SK-N-SH (cell line): ENCODE results near the gene EID3. TPM values are rescaled to one million over a fixed set of nuclear protein-coding genes. Genes with fewer than 3 reads are reported as not detected.

Source experiments
- CTCF ChIA-PET: fragments of 300-600, 350-600 bp; formaldehyde crosslinking; extraction: SDS; loops from one replicate; lab custom pipeline; 2021; lab: Yijun Ruan, JAX
- POLR2A ChIA-PET: fragments of 350-600 bp; sonication (Branson Sonifier 250); formaldehyde crosslinking; extraction: SDS; loops from one replicate; lab custom pipeline; 2020; ENCODE audit warnings: antibody characterized with exemption, inconsistent platforms; lab: Yijun Ruan, JAX
- DNase-seq: peaks from one replicate; pipeline ENCODE4 v3.0.0; 2012
- H2AFZ ChIP-seq: fragments of 200-600 bp; sonication (generic); 2 replicates; pipeline ENCODE4 v1.8.1; 2016; ENCODE audit warnings: antibody characterized with exemption, mild to moderate bottlenecking, low read depth
- H3F3A ChIP-seq: fragments of 200-600 bp; sonication (generic); replicated peaks from 2 replicates; pipeline ENCODE3; 2016; ENCODE audit warnings: antibody characterized with exemption, mild to moderate bottlenecking; ENCODE audit not compliant: insufficient read depth
- H3K27ac ChIP-seq, 2 experiments: fragments of 200-500 bp in 1 of 2; fragments of 200-600 bp in 1 of 2; sonication (Bioruptor generic) in 1 of 2; sonication (generic), shearing (Covaris generic) in 1 of 2; 2 replicates each; pipeline versions ENCODE4 v1.5.1 to v1.6.1; 2014 to 2016; ENCODE audit warnings: low read depth in 2 of 2, inconsistent platforms in 1 of 2, low read length in 1 of 2, mild to moderate bottlenecking in 1 of 2, mixed read lengths in 1 of 2
- H3K27me3 ChIP-seq: fragments of 200-600 bp; sonication (generic), shearing (Covaris generic); 2 replicates; pipeline ENCODE4 v1.6.1; 2016; ENCODE audit warnings: mixed run types; ENCODE audit not compliant: insufficient read depth
- H3K36me3 ChIP-seq, 2 experiments: fragments of 200-500 bp in 1 of 2; fragments of 200-600 bp in 1 of 2; sonication (Bioruptor generic) in 1 of 2; sonication (generic) in 1 of 2; replicated peaks in 1 of 2; 2 replicates each; pipeline versions ENCODE3 to v1.5.1; 2014 to 2016; ENCODE audit warnings: low read length in 1 of 2, mild to moderate bottlenecking in 1 of 2; ENCODE audit not compliant: insufficient read depth in 2 of 2, control insufficient read depth in 1 of 2
- H3K4me1 ChIP-seq, 2 experiments: fragments of 200-500 bp in 1 of 2; fragments of 200-600 bp in 1 of 2; sonication (Bioruptor generic) in 1 of 2; sonication (generic), shearing (Covaris generic) in 1 of 2; 2 replicates each; pipeline versions ENCODE4 v1.5.1 to v1.6.1; 2014 to 2016; ENCODE audit warnings: low read depth in 1 of 2, low read length in 1 of 2, mixed run types in 1 of 2; ENCODE audit not compliant: insufficient read depth in 2 of 2, control insufficient read depth in 1 of 2
- H3K4me2 ChIP-seq: fragments of 200-600 bp; sonication (generic), shearing (Covaris generic); 2 replicates; pipeline ENCODE4 v1.6.1; 2017; ENCODE audit warnings: mixed run types
- H3K4me3 ChIP-seq, 2 experiments: fragments of 200-500 bp in 1 of 2; fragments of 200-600 bp in 1 of 2; sonication (Bioruptor generic) in 1 of 2; sonication (generic), shearing (Covaris generic) in 1 of 2; 2 replicates each; pipeline versions ENCODE4 v1.5.1 to v1.8.1; 2014 to 2016; ENCODE audit warnings: low read depth in 2 of 2, inconsistent platforms in 1 of 2, low read length in 1 of 2, mild to moderate bottlenecking in 1 of 2, mixed read lengths in 1 of 2, moderate library complexity in 1 of 2
- H3K79me2 ChIP-seq: fragments of 200-600 bp; sonication (generic); 2 replicates; pipeline ENCODE4 v1.8.1; 2017; ENCODE audit warnings: mild to moderate bottlenecking; ENCODE audit not compliant: insufficient read depth
- H3K9ac ChIP-seq: fragments of 200-600 bp; sonication (generic); 2 replicates; pipeline ENCODE4 v1.6.1; 2017; ENCODE audit warnings: mixed run types
- H3K9me2 ChIP-seq: fragments of 200-600 bp; sonication (generic); 2 replicates; pipeline ENCODE4 v1.6.1; 2017; ENCODE audit warnings: mixed run types
- H3K9me3 ChIP-seq: fragments of 200-600 bp; sonication (generic); 2 replicates; pipeline ENCODE4 v1.6.1; 2017; ENCODE audit warnings: mixed run types, mild to moderate bottlenecking, moderate library complexity
- H4K20me1 ChIP-seq: fragments of 200-600 bp; sonication (generic); 2 replicates; pipeline ENCODE4 v1.6.1; 2017; ENCODE audit warnings: mild to moderate bottlenecking, mixed run types; ENCODE audit not compliant: insufficient read depth
- CHD2 ChIP-seq: fragments of 150-350 bp; IDR thresholded peaks from 2 replicates; pipeline ENCODE4 v1.6.1; 2018; ENCODE audit warnings: low read length; ENCODE audit not compliant: partially characterized antibody
- FOSL2 ChIP-seq: IDR thresholded peaks from 2 replicates; pipeline ENCODE4 v1.4.0; 2012; ENCODE audit warnings: low read depth, mild to moderate bottlenecking, moderate library complexity, borderline replicate concordance
- FOXJ3 ChIP-seq: sonication (generic); formaldehyde crosslinking; IDR thresholded peaks from 2 replicates; pipeline ENCODE4 v1.5.1; 2020; ENCODE audit warnings: mild to moderate bottlenecking, missing genetic modification reagents
- IRF3 ChIP-seq: fragments of 150-350 bp; IDR thresholded peaks from 2 replicates; pipeline ENCODE4 v1.6.1; 2016; ENCODE audit warnings: mild to moderate bottlenecking, low read depth, low read length
- MAX ChIP-seq: IDR thresholded peaks from 2 replicates; pipeline ENCODE4 v1.4.0; 2012; ENCODE audit warnings: low read depth
- MEF2A ChIP-seq: IDR thresholded peaks from 2 replicates; pipeline ENCODE4 v1.4.0; 2012; ENCODE audit warnings: low read depth, borderline replicate concordance
- PBX3 ChIP-seq: IDR thresholded peaks from 2 replicates; pipeline ENCODE4; 2012
- POLR2AphosphoS5 ChIP-seq: IDR thresholded peaks from 2 replicates; pipeline ENCODE4 v1.6.1; 2012; ENCODE audit warnings: low read depth, low read length
- REST ChIP-seq: IDR thresholded peaks from 2 replicates; pipeline ENCODE4 v1.6.1; 2012; ENCODE audit warnings: mild to moderate bottlenecking, low read depth, low read length, moderate library complexity
- TAF1 ChIP-seq: IDR thresholded peaks from 2 replicates; pipeline ENCODE4 v1.6.1; 2012; ENCODE audit warnings: low read depth, mild to moderate bottlenecking, low read length, moderate library complexity, borderline replicate concordance
- ZBTB33 ChIP-seq: IDR thresholded peaks from 2 replicates; pipeline ENCODE4 v1.4.0; 2012; ENCODE audit warnings: low read depth, borderline replicate concordance
- WGBS: methylation state at CpG from one replicate; pipeline ENCODE4 v1.1.6; 2017; ENCODE audit warnings: low lambda C conversion rate; 5-methylcytosine and 5-hydroxymethylcytosine counted together
- polyA plus RNA-seq, 3 experiments: library from polyadenylated mRNA; depleted of rRNA; stranded (reverse); fragments of >200 nt; gene quantifications; 2 replicates each; pipeline ENCODE4 v1.2.3, GENCODE V29; 2012

The EID3 gene
- polyA plus RNA-seq, 1 of the 3 experiments (the other 2 are of a cell fraction): 0.92 TPM

GRCh38 chr12:104274811-104275210 is 28.7 kb upstream of the EID3 start (continued):
- no peak for TF ChIP-seq REST
- no peak for TF ChIP-seq POLR2AphosphoS5
- TF ChIP-seq IRF3: no peak
- TF ChIP-seq TAF1: no peak
- no peak for TF ChIP-seq MAX
- no peak for TF ChIP-seq ZBTB33
- TF ChIP-seq FOSL2: no peak

- Histone ChIP-seq H3F3A (peaks cover 11% of the 10 kb centered on the region), H4K20me1 (no peaks in the 10 kb centered on the region), H3K4me2 (peak overlapping the region; percentile 61), H3K27ac (no peak overlapping the region), H3K36me3 (no peaks in the 10 kb centered on the region), H3K9ac (no peak overlapping the region)
- POLR2A ChIA-PET: no interaction called here
- CTCF ChIA-PET: interaction anchor here (2.5 kb wide), 1 partner anchor 12 kb away, joined by 7 read pairs; no protein-coding TSS in a partner anchor
- WGBS: 69% methylated on average over 5 of the region's 5 CpGs
- TF ChIP-seq FOXJ3 (CRISPR knock-in tag): no peak
- no peak for TF ChIP-seq MEF2A
- TF ChIP-seq PBX3: no peak
- TF ChIP-seq CHD2: no peak
- TF ChIP-seq POLR2AphosphoS5: no peak
- TF ChIP-seq, all 33 proteins: peak for 0
- no peak for DNase-seq
- Histone ChIP-seq H3K27me3 (no peaks in the 10 kb centered on the region), H3K79me2 (no peaks in the 10 kb centered on the region), H3K9me2 (no peaks in the 10 kb centered on the region), H3K4me3 (no peak overlapping the region), H2AFZ (no peak overlapping the region), H3K4me1 (peaks cover 0 to 5% of the 10 kb centered on the region in 2 experiments; a peak in 1 of 4 replicates), H3K9me3 (no peaks in the 10 kb centered on the region)
Observed at GRCh38 chr12:104275689-104276088, 27.9 kb upstream of the EID3 start.
